T-helper 1 cell treated with Interleukin-12 subunit alpha and Interleukin-12 subunit beta and Interleukin-4 antibody, amounts not matched to agents 30 ng/mL and 1 ng/mL, for 36 hours (primary cell): Measurements from ENCODE around the gene ITPKB. TPM values are rescaled to one million over a fixed set of nuclear protein-coding genes. Genes with fewer than 3 reads are reported as not detected.

Experiments used
- intact Hi-C: fragments of 100-400 bp; cut with micrococcal nuclease; formaldehyde crosslinking; loops from one replicate; pipeline ENCODE4 v1.15.1; 2024
- total RNA-seq: library from RNA; stranded (reverse); gene quantifications from 2 replicates; pipeline ENCODE4 v1.2.3, GENCODE V29; 2022

Gene ITPKB
- total RNA-seq, 1 donor from 2014 or later, result 45.3 TPM

DNA sequence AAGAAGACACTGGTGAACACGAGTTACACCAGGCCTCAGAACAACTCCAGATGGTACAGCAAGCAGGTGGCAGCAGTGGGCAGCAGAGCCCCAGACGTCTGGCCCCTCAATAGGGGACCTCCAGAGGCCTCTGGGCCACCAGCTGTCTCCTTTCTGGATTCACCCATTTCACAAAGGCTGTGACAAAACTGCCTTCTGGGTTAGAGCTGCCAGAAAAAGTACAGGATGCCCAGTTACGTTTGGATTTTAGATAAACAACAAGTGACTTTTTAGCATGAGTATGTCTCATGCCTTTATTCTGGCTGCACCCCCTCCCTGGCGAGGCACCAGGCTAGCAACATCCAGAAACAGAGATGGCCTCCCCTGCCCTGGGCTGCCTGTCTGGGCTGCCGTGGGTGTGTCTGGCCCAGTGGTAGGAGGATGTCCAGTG, 30.1 kb downstream of the ITPKB start:
- intact Hi-C loops, result no loop called here

DNA sequence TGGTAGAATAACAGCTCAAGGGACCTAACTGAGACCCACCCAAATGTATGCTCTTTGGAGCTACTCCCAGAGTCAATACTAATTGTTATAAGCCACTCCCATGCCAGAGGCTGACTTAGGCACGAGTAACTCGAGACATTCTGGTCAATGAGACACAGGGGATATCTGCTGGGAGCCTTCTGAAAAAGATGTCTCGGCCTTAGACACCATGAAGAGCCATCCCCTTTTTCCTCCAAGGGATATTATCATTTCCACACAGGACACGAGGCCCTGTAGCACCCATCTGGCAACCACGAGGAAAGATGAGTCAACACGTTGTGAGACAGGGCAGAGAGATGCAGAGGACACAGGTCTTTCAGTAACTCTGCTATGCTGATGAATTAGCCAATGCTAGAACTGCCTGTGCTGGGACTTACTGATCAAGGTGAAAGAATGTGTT, 30.7 kb downstream of the ITPKB start:
- intact Hi-C loops, result no loop called here

DNA sequence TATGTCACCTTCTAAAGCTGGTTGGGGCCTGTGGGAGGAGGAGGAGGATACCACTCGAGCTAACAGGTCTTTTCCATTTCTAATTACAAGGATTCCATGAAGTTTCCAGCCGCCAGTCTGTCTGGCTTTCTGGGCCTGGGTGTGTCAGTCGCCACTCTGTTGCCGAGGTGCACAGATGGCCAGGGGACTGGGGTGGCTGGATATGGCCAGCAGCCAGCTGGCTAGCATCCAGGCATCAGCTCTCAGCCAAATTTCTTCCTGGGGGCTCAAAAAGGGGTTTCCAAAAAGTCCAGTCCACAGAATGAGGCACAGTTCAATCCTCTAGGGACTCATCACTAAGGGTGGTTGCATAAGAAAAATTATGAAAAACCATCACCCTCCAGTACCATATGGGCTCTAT, 32.4 kb downstream of the ITPKB start:
- intact Hi-C loops, result no loop called here

DNA sequence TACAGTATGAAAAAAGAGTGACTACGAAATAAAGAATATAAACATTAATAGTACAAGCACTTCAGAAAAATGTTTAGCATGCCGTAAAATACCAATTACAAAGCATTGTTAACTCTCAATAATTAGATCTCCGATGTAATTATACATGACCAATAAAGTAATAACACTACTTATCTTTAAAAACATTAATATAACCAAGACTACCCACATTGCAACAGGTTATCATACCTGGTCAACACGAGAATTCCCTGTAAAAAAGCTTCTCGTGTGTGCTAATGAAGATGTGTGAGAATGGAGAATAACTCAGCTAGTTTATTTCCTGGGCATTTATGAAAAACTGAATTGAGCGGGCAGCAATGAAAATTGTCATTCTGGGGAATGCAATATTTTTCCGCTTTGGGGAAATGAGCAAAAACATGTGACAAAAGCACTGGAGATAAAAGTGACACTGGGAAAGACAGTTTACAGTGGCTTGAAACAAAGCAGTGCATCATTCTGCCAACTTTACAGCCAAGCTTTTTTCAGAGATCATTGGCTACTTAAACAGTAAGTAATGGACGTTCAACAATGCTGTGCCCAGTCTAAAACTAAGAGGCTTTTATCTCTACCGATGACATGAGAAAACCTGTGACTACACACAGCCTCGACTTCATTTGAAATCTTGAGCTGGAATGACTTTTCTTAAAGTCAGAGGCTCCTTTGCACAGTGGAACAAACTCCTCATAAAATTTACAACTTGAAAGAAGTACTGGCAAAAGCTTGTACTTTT, 34.7 kb downstream of the ITPKB start:
- intact Hi-C loops, result loop anchor here (1.0 to 5.0 kb wide), 2 partner anchors 29 to 297 kb away; partner anchors contain the start of gene PARP1

DNA sequence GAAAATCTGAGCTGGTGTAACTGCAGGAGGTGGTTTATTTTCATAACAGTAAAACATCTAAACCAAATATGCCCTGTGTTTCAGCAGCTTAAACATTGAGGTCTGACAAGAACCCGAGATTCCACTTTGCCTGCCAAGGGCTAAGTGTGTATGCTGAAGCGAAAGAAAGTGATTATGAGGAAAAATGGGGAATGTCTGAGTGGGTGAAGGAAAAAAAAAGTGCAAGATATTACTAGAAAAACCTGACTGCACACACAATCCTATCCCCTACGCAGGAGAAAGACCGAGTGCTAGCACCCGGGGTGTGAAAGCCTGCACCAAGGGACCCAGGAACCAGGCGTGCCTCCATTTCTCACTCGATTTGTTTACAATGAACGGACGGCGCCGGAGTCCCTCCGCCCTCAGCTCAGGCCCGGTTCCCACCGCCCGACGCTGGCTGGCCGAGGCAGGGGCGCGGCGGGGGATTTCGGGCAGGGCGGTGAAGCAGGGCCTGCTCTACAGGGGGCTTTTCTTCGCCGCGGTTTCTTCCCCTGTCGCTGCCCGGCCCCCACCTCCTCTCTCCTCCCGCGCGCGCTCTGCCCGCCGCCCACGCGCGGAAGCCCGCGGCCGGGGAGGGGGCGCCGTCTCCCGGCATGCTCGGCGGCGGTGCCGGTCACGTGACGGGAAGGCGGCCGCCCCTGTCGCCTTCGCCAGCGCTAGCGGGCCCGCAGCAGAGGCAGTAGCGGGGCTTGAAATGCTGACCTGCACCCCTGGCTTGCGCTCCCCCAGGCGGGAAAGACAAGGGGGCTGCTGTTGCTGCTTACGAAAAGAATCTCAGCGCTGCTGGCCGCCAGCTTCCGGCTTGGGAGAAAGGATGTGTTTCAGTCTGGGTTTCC, 35.9 kb downstream of the ITPKB start:
- intact Hi-C loops, result loop anchor here (1.0 to 5.0 kb wide), 11 partner anchors 9 to 296 kb away; partner anchors contain the start of genes ITPKB and PARP1

DNA sequence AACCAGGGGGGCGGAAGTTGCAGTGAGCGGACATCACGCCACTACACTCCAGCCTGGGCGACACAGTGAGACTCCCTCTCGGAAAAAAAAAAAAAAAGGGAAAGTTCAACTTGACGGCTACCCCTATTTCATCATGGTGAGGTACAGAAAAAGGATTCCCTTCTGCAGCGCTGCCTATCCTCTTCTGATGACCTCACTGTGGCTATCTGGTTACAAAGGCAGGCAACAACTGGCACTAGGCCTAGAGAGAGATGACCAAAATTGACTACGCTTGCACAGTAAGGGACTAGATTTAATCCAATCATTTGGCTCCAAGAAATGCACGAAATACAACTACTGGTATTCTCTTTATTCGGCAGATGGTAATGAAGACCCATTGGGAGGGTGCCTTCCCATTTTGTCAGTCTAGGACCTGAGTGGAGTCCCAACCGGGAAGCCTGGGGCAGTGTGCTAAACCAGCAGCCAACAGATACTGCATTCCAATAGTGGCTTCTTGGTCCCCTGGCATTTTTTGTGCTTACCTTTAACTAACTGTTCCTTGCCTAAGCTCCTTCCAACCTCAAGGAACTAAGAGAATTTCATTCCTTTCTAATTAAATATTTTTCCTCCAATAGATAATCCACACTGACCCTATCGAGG, 36.6 kb downstream of the ITPKB start:
- intact Hi-C loops, result loop anchor here (2.0 to 5.0 kb wide), 5 partner anchors 50 to 295 kb away; partner anchors contain the start of gene PARP1

DNA sequence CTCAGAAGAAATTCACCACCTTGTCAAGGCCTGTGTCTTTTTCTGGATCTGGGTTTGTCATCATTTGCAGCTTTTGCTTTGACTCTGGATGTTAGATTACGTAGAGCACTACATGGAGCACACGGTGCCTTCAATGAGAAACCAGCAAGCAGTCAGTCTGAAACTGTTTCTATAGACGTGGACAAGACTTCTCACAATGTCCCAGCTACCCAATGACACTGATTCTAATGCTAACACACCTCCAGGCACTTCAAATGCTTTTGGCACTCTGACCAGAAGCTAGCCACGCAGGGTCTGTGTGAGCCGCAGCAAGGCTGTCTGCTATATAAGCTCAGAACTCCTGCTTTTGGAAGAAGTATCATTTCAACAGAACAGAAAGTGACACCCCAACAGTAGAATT, 38.2 kb downstream of the ITPKB start:
- intact Hi-C loops, result loop anchor here (5.0 kb wide), 1 partner anchor 294 kb away; the partner anchor contains the start of gene PARP1

DNA sequence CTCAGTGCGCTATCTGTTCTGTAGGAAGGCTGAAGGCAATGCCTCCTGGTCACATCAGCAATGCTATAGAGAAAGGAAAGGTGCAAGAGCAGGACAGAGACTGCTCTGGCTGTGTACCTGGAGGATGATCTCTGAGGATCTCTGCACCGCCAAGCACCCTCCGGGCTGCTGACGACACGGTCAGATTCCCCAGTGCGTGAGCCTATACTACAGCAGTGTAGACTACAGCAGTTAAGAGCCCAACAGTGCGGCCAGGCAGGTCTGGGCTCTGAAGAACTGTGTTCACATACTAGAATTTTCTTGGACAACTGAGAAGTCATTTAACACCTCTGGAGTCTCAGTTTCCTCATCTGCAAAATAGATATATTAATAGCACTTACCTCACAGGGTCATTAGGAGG, 39.9 kb downstream of the ITPKB start:
- intact Hi-C loops, result loop anchor here (1.0 kb wide), 1 partner anchor 12 kb away; no protein-coding TSS in a partner anchor

DNA sequence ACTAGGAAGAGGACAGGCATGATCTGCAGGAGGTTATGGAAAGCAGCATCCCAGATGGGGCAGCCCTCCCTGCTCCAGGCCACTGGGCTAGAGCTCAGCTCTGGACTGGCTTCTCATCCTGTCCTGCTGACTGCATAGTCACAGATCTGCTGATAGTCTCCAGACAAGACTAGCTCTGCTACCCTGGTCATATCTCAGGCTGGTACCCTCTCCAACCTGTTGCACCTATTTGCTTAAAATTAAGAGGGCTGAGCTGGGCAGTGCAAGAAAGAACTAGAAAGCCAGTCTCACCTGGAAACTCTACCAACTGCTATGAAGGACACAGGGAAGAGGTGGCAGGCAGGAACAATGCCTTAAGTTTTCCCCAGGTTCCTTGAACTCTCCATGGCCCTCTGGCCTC, 40.4 kb downstream of the ITPKB start:
- intact Hi-C loops, result loop anchor here (1.0 kb wide), 1 partner anchor 11 kb away; no protein-coding TSS in a partner anchor

DNA sequence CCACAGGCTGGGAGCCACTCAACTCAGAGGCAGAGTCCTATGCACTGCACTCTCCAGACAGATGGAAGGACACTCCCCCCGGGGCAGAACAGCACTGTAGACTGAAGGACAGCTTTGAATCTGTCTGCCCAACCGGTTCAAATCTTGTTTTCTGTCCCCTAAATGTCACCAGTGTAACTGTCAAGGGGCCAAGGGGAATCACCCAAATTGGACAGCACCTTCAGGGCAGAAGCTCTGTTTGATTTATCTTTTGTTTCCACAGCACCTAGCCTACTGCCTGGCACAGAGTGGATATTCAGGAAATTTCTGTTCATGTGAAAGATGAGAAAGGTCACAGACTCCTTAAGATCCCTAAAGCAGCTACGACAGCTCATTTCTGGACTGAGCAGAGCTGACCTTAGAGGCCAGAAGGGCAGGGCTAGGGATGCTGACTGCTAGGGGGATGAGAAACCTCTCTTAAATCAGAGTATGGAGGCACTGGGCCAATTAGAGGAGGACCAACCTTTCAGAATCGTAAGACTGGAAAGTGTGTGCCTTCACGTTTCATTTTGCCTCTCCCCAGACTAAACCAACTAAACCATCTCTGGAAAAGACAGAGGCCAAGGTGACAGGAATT, 41.0 kb downstream of the ITPKB start:
- intact Hi-C loops, result no loop called here

DNA sequence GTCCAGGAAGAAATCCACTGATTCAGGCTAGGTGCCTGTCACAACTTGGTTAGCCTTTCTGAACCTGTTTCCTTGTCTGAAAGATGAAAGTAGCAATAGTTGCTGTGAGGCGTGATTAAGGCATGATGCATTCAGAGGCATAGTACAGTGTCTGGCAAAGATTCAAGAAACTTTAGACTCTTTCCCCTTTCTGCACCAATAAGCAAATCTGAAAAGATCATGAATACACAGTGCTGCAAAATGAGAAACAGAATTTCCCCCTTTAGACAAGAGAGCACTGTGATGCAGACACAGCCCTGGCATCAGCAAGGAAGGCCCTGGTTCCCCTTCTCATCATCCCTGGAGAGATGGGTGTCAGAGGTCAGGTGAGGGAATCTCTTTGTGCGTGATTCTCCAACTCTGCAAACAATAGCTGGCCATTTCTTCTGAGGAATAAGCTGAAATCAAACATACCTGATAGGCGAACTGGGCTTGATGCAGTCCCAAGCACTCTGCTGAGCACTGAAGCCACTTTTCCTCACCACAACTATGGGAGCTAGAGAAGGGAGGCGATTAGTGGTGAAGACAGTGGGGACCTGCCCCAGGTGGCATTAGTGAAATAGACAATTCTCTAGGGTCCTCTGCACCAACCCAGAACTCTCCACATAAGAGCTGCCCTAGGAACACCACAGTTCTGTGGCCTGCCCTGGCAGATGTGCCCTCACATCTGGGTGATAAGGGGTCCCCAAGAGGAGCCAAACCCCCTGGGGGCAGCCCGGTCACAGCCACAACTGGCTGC, 41.7 kb downstream of the ITPKB start:
- intact Hi-C loops, result no loop called here

DNA sequence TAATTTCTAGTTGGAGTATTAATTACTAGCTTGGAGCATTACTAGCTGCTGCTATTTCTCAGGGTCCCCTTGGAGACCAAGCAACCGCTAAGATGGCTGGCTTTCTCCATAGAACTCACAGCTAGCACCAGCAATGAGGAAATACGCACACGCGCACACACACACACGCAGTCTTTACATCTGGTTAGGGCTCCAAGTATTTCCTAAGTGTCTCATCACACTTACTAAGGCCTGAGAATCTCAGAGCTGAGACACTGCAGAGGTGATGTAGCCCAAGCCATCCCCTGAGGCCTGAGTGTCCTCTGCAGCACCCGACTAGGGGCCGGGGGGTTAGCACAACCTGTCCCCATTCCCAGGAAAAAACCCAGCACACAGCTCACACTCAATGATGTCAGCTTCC, 42.5 kb downstream of the ITPKB start:
- intact Hi-C loops, result no loop called here

DNA sequence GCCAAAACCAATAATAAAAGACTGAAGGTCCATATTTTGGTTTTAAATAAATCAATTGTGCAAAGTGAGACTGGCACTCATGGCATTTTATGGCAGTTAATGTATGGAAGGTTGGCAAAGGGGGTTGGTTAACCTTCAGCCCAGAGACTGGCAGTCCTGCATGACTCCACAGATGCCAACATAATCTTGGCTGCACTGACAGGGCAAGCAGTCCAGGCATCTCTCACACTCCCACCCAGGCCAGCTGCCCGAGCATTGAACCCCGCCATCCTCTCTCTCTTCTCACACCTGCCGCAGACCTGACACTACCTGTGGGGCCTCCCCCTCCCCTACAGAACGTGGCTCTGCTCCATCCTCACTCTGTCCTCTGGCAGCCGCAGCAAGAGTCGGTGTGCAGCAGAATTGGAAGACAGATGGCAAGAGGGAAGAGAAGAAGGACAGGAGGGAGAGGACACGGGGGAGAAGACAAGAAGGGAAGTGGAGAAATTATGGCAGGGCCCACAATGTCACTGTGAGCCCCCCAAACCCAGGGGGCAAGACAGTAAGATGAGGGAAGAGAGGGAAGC, 43.7 kb downstream of the ITPKB start:
- intact Hi-C loops, result no loop called here

DNA sequence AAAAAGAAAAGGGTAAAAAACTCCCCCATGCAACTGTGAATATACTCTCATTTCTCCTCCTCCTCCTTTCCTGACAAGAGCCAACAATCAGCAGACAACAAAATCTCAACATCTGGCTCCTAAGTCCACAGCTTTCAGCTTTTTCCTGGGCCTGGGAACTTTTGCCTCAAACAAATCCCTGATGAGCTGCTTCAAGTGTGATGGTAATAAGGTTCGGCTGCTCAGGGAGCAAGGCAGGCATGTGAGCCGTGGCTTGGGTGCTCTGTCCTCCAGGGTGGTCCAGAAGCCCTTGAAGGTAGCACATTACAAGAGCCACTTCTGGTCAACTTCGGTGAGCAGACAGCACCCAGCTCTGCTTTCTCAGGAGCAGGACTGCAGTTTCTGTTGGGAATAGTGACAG, 46.3 kb downstream of the ITPKB start:
- intact Hi-C loops, result no loop called here

DNA sequence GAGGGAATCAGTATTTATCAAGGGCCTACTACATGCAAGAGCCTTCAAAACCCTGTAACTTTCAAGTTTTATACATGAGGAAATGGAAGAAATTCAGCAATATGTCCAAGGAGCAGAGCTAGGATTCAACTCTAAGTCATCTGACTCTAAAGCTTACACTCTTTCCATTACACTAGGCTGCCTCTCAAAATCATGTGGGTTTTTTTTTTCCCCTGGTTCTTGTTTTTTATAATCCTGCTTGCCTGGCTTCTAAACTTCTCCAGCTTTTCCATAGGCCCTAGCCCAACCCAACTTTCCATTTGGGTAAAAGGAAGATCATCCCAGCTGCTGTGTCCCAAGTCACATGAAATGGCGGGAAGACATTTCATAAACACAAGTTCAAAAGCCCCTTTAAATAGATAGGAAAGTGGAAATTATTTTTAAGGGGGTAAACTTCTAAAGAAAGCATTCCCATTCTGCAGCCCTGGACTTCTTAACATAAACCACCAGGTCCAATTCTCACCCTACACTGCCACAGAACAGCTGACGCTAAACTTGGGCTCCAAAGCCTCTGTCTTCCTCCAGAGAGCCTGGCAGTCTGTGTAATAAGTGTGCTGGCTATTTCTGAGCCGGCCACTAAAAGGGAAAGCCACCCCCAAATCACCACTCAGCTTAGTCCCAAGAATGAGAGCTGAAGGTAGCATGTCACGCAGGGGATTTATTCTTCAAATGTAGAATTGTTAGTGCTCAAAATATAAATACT, 46.9 kb downstream of the ITPKB start:
- intact Hi-C loops, result no loop called here

DNA sequence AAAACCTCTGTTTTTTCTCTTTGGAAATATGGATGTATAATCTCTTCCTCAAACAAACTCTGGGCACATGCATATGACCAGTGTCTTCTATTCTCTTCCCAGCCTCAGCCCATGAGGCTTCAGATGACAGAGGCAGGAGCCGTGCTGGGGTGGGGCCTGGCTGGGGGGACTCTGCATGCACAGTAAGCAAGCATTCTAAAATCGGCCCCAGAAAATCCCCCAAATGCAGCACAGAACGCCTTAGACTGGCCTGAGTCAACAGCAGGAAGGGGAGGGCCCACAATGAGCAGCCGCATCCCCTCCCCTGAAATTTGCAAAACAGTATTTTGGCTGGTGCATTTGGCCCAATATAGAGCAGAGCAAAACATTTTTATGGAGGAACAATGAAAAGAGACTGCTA, 47.8 kb downstream of the ITPKB start:
- intact Hi-C loops, result loop anchor here (1.0 to 2.0 kb wide), 6 partner anchors 11 to 57 kb away; partner anchors contain the start of gene ITPKB

DNA sequence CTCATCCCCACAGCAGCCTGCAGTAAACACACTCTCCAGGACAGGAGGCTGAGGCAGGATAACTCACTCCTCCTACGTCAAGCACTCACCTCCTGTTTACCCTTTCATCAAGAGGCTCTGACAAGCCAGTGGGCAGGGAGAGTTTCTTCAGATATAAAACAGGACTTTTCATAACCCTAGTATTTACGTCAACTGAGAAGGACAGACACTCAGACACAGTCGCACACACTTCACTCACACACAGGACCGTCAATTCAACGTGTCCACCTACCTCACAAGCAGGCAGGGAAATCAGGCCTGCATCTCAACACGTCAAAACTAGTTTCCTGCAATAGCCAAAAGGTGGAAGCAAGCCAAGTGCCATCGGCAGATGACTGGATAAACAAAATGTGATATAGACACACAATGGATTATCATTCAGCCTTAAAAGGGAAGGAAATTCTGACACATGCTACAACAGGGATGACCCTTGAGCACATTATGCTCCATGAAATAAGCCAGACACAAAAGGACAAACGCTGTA, 48.6 kb downstream of the ITPKB start:
- intact Hi-C loops, result loop anchor here (2.0 kb wide), 1 partner anchor 14 kb away; no protein-coding TSS in a partner anchor

DNA sequence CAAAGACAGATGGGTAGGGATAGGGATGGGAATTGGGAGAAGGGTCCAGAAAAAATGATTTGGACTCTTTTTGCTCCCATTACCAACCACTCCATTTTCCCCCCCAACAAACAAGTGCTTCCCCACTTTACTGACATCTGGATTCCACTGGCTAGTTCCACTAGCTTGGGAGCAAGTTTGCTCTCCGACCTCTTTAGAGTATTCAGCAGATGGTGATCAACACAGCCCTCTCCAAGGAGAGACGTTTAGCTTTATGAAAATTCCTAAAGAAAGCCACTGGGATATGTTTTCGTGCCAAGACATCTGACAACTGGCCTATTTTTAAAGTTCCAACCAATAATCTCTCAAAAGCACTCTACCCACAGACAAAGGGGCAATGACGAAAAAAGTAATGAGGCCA, 50.3 kb downstream of the ITPKB start:
- intact Hi-C loops, result no loop called here
